GM12892 (cell line): ENCODE measurements around the gene VPS45.

ENCODE experiments used
- POLR2A ChIP-seq: IDR thresholded peaks from 2 replicates; pipeline ENCODE4 v1.6.1; 2011; ENCODE audit warnings: low read depth, low read length, control low read depth
- POLR2AphosphoS5 ChIP-seq: IDR thresholded peaks from 2 replicates; pipeline ENCODE4 v1.6.1; 2011; ENCODE audit warnings: low read depth, low read length, control low read depth

DNA sequence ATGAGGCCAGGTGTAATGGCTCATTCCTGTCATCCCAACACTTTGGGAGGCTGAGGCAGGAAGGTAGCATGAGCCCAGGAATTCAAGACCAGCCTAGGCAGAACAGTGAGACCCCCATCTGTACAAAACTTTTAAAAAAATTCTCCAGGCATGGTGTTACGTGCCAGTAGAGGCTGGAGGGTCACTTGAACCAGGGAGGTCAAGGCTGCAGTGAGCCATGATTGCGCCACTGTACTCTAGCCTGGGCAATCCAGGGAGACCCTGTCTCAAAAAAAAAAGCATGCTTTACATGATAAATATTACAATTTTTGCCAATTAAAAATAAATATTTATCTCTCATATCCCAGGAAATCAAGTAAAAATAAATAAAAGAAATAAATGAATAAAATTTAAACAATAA lies 17.6 kb upstream of the VPS45 start:
- TF ChIP-seq POLR2A = no peak
- TF ChIP-seq POLR2AphosphoS5 = no peak
